ENCODE results near the gene EHBP1L1.
A peak's percentile ranks its signal among the peaks of the same experiment; 100 is the strongest.

EHBP1L1 gene

DNA sequence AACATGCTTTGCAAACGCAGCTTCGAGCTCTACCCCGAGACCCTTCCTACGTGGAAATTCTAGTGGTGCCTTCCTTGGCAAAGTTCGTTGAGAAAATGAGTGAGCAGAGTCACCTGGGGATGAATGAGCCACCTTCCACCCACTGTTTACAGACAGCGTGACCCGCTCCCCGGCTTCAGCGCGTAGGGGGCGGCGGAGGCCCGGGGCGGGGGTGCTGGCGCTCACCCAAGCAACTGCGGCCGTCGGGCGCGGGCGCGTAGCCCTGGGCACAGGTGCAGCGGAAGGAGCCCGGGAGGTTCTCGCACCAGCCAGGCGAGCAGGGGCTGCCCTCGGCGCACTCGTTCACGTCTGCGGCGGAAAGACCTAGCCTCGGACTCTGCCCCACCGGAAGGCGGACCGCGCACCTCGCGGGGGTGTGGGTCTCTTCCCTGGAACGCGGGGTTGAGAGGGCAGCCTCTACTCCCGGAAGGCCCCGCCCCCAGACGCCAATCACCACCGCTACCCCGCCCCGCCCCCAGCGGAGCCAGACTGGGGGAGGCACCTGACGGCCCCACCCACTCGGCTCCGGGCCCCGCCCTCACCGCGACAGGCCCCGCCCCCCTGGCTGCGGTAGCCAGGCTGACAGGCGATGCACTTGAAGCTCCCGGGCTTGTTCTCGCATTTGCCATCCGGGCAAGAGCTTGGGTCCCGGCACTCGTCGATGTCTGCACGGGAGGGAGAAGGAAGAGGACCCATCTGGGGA, 29.5 kb upstream of the EHBP1L1 start:
- peak; percentile 99 for DNase-seq (ENCODE audit: low spot score)
- in situ Hi-C loops (cut with MboI; ENCODE audit: low sequenced_read_pairs, unreplicated experiment) = no loop called here
- TF ChIP-seq, protein P1, sequence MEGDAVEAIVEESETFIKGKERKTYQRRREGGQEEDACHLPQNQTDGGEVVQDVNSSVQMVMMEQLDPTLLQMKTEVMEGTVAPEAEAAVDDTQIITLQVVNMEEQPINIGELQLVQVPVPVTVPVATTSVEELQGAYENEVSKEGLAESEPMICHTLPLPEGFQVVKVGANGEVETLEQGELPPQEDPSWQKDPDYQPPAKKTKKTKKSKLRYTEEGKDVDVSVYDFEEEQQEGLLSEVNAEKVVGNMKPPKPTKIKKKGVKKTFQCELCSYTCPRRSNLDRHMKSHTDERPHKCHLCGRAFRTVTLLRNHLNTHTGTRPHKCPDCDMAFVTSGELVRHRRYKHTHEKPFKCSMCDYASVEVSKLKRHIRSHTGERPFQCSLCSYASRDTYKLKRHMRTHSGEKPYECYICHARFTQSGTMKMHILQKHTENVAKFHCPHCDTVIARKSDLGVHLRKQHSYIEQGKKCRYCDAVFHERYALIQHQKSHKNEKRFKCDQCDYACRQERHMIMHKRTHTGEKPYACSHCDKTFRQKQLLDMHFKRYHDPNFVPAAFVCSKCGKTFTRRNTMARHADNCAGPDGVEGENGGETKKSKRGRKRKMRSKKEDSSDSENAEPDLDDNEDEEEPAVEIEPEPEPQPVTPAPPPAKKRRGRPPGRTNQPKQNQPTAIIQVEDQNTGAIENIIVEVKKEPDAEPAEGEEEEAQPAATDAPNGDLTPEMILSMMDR (IDR thresholded peaks at IDR 0.05; ENCODE audit: borderline replicate concordance, control extremely low read depth, extremely low read depth, insufficient read depth, missing control alignments) = no peak

- DNase-seq (ENCODE audit: low spot score) = no peak
- TF ChIP-seq, protein P1 (IDR thresholded peaks at IDR 0.05; ENCODE audit: borderline replicate concordance, control extremely low read depth, extremely low read depth, insufficient read depth, missing control alignments) = no peak
- in situ Hi-C loops (cut with MboI; ENCODE audit: low sequenced_read_pairs, unreplicated experiment) = no loop called here
These were observed 28.3 kb upstream of the EHBP1L1 start for GRCh38 chr11:65547446-65548125.

- DNase-seq (ENCODE audit: low spot score) = no peak
- in situ Hi-C loops (cut with MboI; ENCODE audit: low sequenced_read_pairs, unreplicated experiment) = no loop called here
- TF ChIP-seq, protein P1 (IDR thresholded peaks at IDR 0.05; ENCODE audit: borderline replicate concordance, control extremely low read depth, extremely low read depth, insufficient read depth, missing control alignments) = no peak
These were observed 27.5 kb upstream of the EHBP1L1 start for GRCh38 chr11:65548395-65548794.

DNA sequence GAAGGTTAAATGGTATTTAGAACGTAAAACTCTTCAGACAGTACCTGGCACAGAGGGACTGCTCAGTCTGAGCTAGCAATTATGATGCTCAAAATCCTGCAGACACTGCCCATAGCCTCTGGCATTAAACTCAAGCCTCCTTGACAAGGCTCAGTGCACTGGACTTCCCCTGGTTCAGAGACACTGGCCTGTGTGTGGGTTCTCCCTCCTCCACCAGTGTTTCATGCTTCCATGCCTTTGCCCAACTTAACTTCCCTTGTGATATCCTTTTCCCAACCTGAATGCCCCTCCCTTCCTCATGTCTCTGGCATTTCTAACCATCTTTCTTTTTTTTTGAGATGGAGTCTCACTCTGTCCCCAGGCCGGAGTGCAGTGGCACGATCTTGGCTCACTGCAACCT, 26.8 kb upstream of the EHBP1L1 start:
- DNase-seq (ENCODE audit: low spot score) = no peak
- TF ChIP-seq, protein P1 (IDR thresholded peaks at IDR 0.05; ENCODE audit: borderline replicate concordance, control extremely low read depth, extremely low read depth, insufficient read depth, missing control alignments) = no peak
- in situ Hi-C loops (cut with MboI; ENCODE audit: low sequenced_read_pairs, unreplicated experiment) = no loop called here

GRCh38 chr11:65551572-65552387, 24.1 kb upstream of the EHBP1L1 start:
- in situ Hi-C loops (cut with MboI; ENCODE audit: low sequenced_read_pairs, unreplicated experiment) = no loop called here
- TF ChIP-seq, protein P1 (IDR thresholded peaks at IDR 0.05; ENCODE audit: borderline replicate concordance, control extremely low read depth, extremely low read depth, insufficient read depth, missing control alignments) = peak; percentile 72
- peak; percentile 76 for DNase-seq (ENCODE audit: low spot score)

DNA sequence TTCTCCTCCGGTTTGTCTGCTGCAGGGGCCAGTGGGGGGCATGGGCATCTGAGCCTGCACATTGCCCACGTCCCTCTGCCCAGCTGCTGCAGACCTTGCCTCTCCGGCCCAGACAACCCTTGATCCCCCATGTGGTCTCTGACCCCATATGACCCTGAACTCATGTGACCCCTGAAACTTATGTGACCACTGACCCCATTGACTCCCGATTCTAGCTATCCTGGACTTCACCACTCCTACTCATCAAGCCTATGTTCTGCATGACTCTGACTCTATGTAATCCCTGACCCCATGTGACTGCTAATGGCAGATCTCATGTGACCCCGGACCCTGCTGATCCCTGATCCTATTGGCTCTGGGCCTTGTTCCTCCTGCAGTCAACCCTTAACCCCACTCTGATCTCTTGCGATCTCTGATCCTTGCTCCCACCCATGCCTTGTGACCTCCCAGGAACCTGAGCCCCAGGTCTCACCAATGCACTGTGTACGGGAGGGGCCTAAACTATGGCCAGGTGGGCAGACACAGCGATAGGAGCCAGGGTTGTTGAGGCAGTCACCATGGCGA, 23.4 kb upstream of the EHBP1L1 start:
- DNase-seq (ENCODE audit: low spot score) = no peak
- TF ChIP-seq, protein P1 (IDR thresholded peaks at IDR 0.05; ENCODE audit: borderline replicate concordance, control extremely low read depth, extremely low read depth, insufficient read depth, missing control alignments) = no peak
- in situ Hi-C loops (cut with MboI; ENCODE audit: low sequenced_read_pairs, unreplicated experiment) = no loop called here
